ENCODE measurements around the gene BOD1L1.

The BOD1L1 gene

GRCh38 chr4:13538427-13538973 is 89.0 kb downstream of the BOD1L1 start:
- no peak for DNase-seq

- DNase-seq: no peak
Observed at GRCh38 chr4:13537832-13538177, 89.7 kb downstream of the BOD1L1 start.

GRCh38 chr4:13537011-13537831 is 90.3 kb downstream of the BOD1L1 start:
- DNase-seq: no peak

GRCh38 chr4:13536607-13537006 is 90.9 kb downstream of the BOD1L1 start:
- no peak for DNase-seq

- no peak for DNase-seq
Observed at GRCh38 chr4:13535708-13536361, 91.7 kb downstream of the BOD1L1 start.

- DNase-seq: no peak
Observed at GRCh38 chr4:13535118-13535517, 92.4 kb downstream of the BOD1L1 start.

- DNase-seq: no peak
Observed at GRCh38 chr4:13534344-13535063, 93.0 kb downstream of the BOD1L1 start.

GRCh38 chr4:13533670-13534343 is 93.7 kb downstream of the BOD1L1 start:
- DNase-seq: no peak

GRCh38 chr4:13531625-13531998 is 95.9 kb downstream of the BOD1L1 start:
- no peak for DNase-seq

- no peak for DNase-seq
Observed at GRCh38 chr4:13530823-13531624, 96.5 kb downstream of the BOD1L1 start.

GRCh38 chr4:13529128-13529919 is 98.2 kb downstream of the BOD1L1 start:
- DNase-seq: no peak

GRCh38 chr4:13528821-13529127 is 98.8 kb downstream of the BOD1L1 start:
- DNase-seq: no peak

GRCh38 chr4:13527981-13528820 is 99.3 kb downstream of the BOD1L1 start:
- no peak for DNase-seq

GRCh38 chr4:13527192-13527980 is 100.1 kb downstream of the BOD1L1 start:
- DNase-seq: no peak

- no peak for DNase-seq
Observed at GRCh38 chr4:13526658-13527057, 100.9 kb downstream of the BOD1L1 start.

- no peak for DNase-seq
Observed at GRCh38 chr4:13525606-13526281, 101.8 kb downstream of the BOD1L1 start.

- DNase-seq: no peak
Observed at GRCh38 chr4:13524504-13525243, 102.9 kb downstream of the BOD1L1 start.

All from activated naive CD4-positive, alpha-beta T cell treated with Interleukin-2 at 50 U/mL for 16 hours (primary cell).